H9 (cell line): Measurements from ENCODE around the gene SP3. TPM values are rescaled to one million over a fixed set of nuclear protein-coding genes. Genes with fewer than 3 reads are reported as not detected.
A peak's percentile ranks its signal among the peaks of the same experiment; 100 is the strongest.

ENCODE experiments used
- DNase-seq: peaks from one replicate; pipeline ENCODE4 v3.0.0-alpha.2; 2017
- H2AFZ ChIP-seq: one replicate; pipeline ENCODE4 v1.6.1; 2013; ENCODE audit warnings: mild to moderate bottlenecking, low read length, control low read depth, moderate library complexity
- H2AK5ac ChIP-seq: 2 replicates; pipeline ENCODE4 v1.6.1; 2013; ENCODE audit warnings: low read length, control low read depth, mixed read lengths; ENCODE audit not compliant: insufficient read length
- H2BK120ac ChIP-seq: one replicate; pipeline ENCODE4 v1.6.1; 2013; ENCODE audit warnings: low read depth, mild to moderate bottlenecking, low read length, control low read depth, inconsistent platforms; ENCODE audit not compliant: poor library complexity, severe bottlenecking
- H2BK12ac ChIP-seq: 2 replicates; pipeline ENCODE4 v1.6.1; 2013; ENCODE audit warnings: low read length, control low read depth, mixed read lengths, low read depth; ENCODE audit not compliant: insufficient read length
- H2BK15ac ChIP-seq: 2 replicates; pipeline ENCODE4 v1.6.1; 2013; ENCODE audit warnings: low read depth, low read length, control low read depth
- H2BK20ac ChIP-seq: one replicate; pipeline ENCODE4 v1.6.1; 2013; ENCODE audit warnings: low read depth, mild to moderate bottlenecking, low read length, control low read depth, inconsistent platforms; ENCODE audit not compliant: poor library complexity, severe bottlenecking
- H2BK5ac ChIP-seq: 2 replicates; pipeline ENCODE4 v1.6.1; 2013; ENCODE audit warnings: low read length, control low read depth, mixed read lengths; ENCODE audit not compliant: insufficient read length
- H3K14ac ChIP-seq: 2 replicates; pipeline ENCODE4 v1.6.1; 2013; ENCODE audit warnings: low read length, control low read depth; ENCODE audit not compliant: insufficient read depth
- H3K18ac ChIP-seq: 2 replicates; pipeline ENCODE4 v1.6.1; 2013; ENCODE audit warnings: low read depth, mild to moderate bottlenecking, mixed read lengths, low read length, control low read depth; ENCODE audit not compliant: insufficient read length
- H3K23ac ChIP-seq: 2 replicates; pipeline ENCODE4 v1.6.1; 2013; ENCODE audit warnings: low read length, control low read depth, mixed read lengths, low read depth; ENCODE audit not compliant: insufficient read length
- H3K23me2 ChIP-seq: 2 replicates; pipeline ENCODE4 v1.6.1; 2013; ENCODE audit warnings: low read depth, mild to moderate bottlenecking, mixed read lengths, low read length, control low read depth; ENCODE audit not compliant: insufficient read length, poor library complexity, severe bottlenecking
- H3K27ac ChIP-seq: 2 replicates; pipeline ENCODE4 v1.5.1; 2013; ENCODE audit warnings: low read length, control low read depth, mixed read lengths, low read depth; ENCODE audit not compliant: insufficient read length
- H3K27me3 ChIP-seq: 2 replicates; pipeline ENCODE4 v1.6.1; 2013; ENCODE audit warnings: low read length, control low read depth, inconsistent platforms; ENCODE audit not compliant: insufficient read depth
- H3K4ac ChIP-seq: 2 replicates; pipeline ENCODE4 v1.6.1; 2013; ENCODE audit warnings: low read depth, mild to moderate bottlenecking, control low read depth, inconsistent platforms, low read length, moderate library complexity
- H3K4me1 ChIP-seq: 2 replicates; pipeline ENCODE4 v1.6.1; 2013; ENCODE audit warnings: low read length, control low read depth, inconsistent platforms; ENCODE audit not compliant: insufficient read depth
- H3K4me2 ChIP-seq: 2 replicates; pipeline ENCODE4 v1.6.1; 2013; ENCODE audit warnings: low read length, control low read depth, mixed read lengths; ENCODE audit not compliant: insufficient read length, insufficient read depth
- H3K56ac ChIP-seq: 2 replicates; pipeline ENCODE4 v1.6.1; 2013; ENCODE audit warnings: low read depth, mild to moderate bottlenecking, mixed read lengths, low read length, control low read depth; ENCODE audit not compliant: insufficient read length
- H3K79me1 ChIP-seq: 2 replicates; pipeline ENCODE4 v1.6.1; 2013; ENCODE audit warnings: low read depth, mild to moderate bottlenecking, moderate library complexity, low read length, control low read depth, inconsistent platforms; ENCODE audit not compliant: insufficient read depth, poor library complexity, severe bottlenecking
- H3K79me2 ChIP-seq: 2 replicates; pipeline ENCODE4 v1.6.1; 2013; ENCODE audit warnings: low read length, control low read depth, inconsistent platforms; ENCODE audit not compliant: insufficient read depth
- H3K9ac ChIP-seq: 2 replicates; pipeline ENCODE4 v1.6.1; 2013; ENCODE audit warnings: low read length, control low read depth, mixed read lengths; ENCODE audit not compliant: insufficient read length; ENCODE audit errors: extremely low read depth
- H3K9me3 ChIP-seq: one replicate; pipeline ENCODE4 v1.6.1; 2013; ENCODE audit warnings: low read depth, low read length, inconsistent platforms; ENCODE audit not compliant: control insufficient read depth
- H3T11ph ChIP-seq: one replicate; pipeline ENCODE4 v1.6.1; 2013; ENCODE audit warnings: mild to moderate bottlenecking, low read length, control low read depth, inconsistent platforms
- H4K20me1 ChIP-seq: one replicate; pipeline ENCODE4 v1.6.1; 2013; ENCODE audit not compliant: control insufficient read depth, insufficient read length, insufficient read depth
- H4K5ac ChIP-seq: 2 replicates; pipeline ENCODE4 v1.6.1; 2013; ENCODE audit warnings: low read depth, mild to moderate bottlenecking, mixed read lengths, low read length, control low read depth; ENCODE audit not compliant: insufficient read length
- H4K8ac ChIP-seq: replicated peaks from 2 replicates; pipeline ENCODE4 v1.6.1; 2013; ENCODE audit warnings: low read length, control low read depth, mixed read lengths, low read depth; ENCODE audit not compliant: insufficient read length
- H4K91ac ChIP-seq: 2 replicates; pipeline ENCODE4 v1.6.1; 2013; ENCODE audit warnings: low read depth, mild to moderate bottlenecking, moderate library complexity, mixed read lengths, low read length, control low read depth; ENCODE audit not compliant: insufficient read length
- H3K27ac Mint-ChIP-seq, 3 experiments: 2 replicates in 2 of 3; 3 replicates in 1 of 3; pipeline ENCODE4 v1.8.0; 2020 to 2021; ENCODE audit warnings: mixed read lengths in 3 of 3, mild to moderate bottlenecking in 1 of 3, moderate library complexity in 1 of 3
- H3K27me3 Mint-ChIP-seq: 2 replicates; pipeline ENCODE4 v1.8.0; 2021; ENCODE audit warnings: low read depth, mild to moderate bottlenecking, moderate library complexity, mixed read lengths
- H3K36me3 Mint-ChIP-seq, 3 experiments: 2 replicates in 2 of 3; 3 replicates in 1 of 3; pipeline ENCODE4 v1.8.0; 2020 to 2021; ENCODE audit warnings: low read depth in 3 of 3, mixed read lengths in 3 of 3; ENCODE audit not compliant: insufficient read depth in 1 of 3
- H3K4me1 Mint-ChIP-seq, 2 experiments: 2 replicates each; pipeline ENCODE4 v1.8.0; 2020; ENCODE audit warnings: mixed read lengths in 2 of 2
- H3K4me3 Mint-ChIP-seq, 2 experiments: 2 replicates in 1 of 2; 3 replicates in 1 of 2; pipeline ENCODE4 v1.8.0; 2020 to 2021; ENCODE audit warnings: mild to moderate bottlenecking in 2 of 2, mixed read lengths in 2 of 2, moderate library complexity in 1 of 2
- H3K9me3 Mint-ChIP-seq, 2 experiments: 2 replicates in 1 of 2; 3 replicates in 1 of 2; pipeline ENCODE4 v1.8.0; 2020; ENCODE audit warnings: mild to moderate bottlenecking in 2 of 2, mixed read lengths in 2 of 2, moderate library complexity in 1 of 2
- CTCF ChIP-seq: fragments of 200-600 bp; sonication (generic); conservative IDR thresholded peaks from 3 replicates; pipeline ENCODE4 v1.8.0; 2021; ENCODE audit warnings: antibody characterized with exemption, mild to moderate bottlenecking
- WGBS: extraction: QIAGEN DNeasy Blood & Tissue Kit; methylation state at CpG from one replicate; pipeline ENCODE4 v1.1.7; 2013; ENCODE audit warnings: missing lambda C conversion rate, low lambda C conversion rate, mixed read lengths; ENCODE audit not compliant: insufficient read length; ENCODE audit errors: extremely low coverage; 5-methylcytosine and 5-hydroxymethylcytosine counted together
- total RNA-seq: library from RNA; stranded (reverse); gene quantifications from 2 replicates; pipeline ENCODE4 v1.2.1, GENCODE V29; 2021

Gene SP3
- total RNA-seq, 1 experiment from 2014 or later, result 86.3 TPM

DNA sequence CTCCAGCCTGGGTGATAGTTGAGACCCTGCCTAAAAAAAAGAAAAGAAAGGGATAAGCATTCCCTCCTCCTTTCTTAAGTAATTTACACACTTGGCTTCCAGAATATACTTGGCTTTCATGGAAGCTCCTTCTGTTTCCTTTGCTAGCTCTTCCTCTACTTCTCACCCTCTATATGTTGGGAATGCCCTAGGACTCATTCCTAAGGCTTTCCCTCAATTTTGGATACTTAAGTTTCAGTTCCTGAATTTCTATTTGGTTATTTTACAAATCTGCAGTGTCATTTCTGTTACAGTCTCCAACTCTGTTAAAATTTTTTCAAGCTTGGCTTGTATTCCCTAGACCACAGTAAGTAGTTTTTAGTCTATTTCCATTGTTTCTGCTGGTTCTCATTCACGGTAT is 23.6 kb downstream of the SP3 start:
- peaks cover 36% of the 10 kb centered on the region; the same call in 1 of the 2 replicates for H3K79me2 ChIP-seq
- no peak overlapping the region for H2BK20ac ChIP-seq
- peaks cover 34 to 37% of the 10 kb centered on the region in 2 experiments for H3K4me1 Mint-ChIP-seq
- H2AFZ ChIP-seq, result no peak overlapping the region
- no peak overlapping the region for H3K14ac ChIP-seq
- no peaks in the 10 kb centered on the region for H3K9me3 ChIP-seq
- no peak overlapping the region for H3K27ac ChIP-seq
- H3K36me3 Mint-ChIP-seq, result no peaks in the 10 kb centered on the region; a peak in 3 of 7 replicates
- H2BK120ac ChIP-seq, result no peak overlapping the region
- H3K4me3 Mint-ChIP-seq, result no peak overlapping the region
- no peak overlapping the region for H4K91ac ChIP-seq
- no peaks in the 10 kb centered on the region for H3K27me3 ChIP-seq
- no CpG with 5 or more reads among the region's 1 CpG for WGBS
- H3K9me3 Mint-ChIP-seq, result no peaks in the 10 kb centered on the region
- no peak overlapping the region for H3K4me2 ChIP-seq
- TF ChIP-seq CTCF, result no peak
- H3K4me1 ChIP-seq, result peaks cover 4% of the 10 kb centered on the region; the same call in 1 of the 2 replicates
- H2BK15ac ChIP-seq, result no peak overlapping the region
- H3K79me1 ChIP-seq, result peaks cover 6% of the 10 kb centered on the region
- H2BK5ac ChIP-seq, result no peak overlapping the region
- H4K5ac ChIP-seq, result no peak overlapping the region
- no peak overlapping the region for H3K18ac ChIP-seq
- DNase-seq, result no peak
- no peak overlapping the region for H3K23ac ChIP-seq
- H3K27me3 Mint-ChIP-seq, result no peaks in the 10 kb centered on the region
- no peak overlapping the region for H4K8ac ChIP-seq
- no peak overlapping the region for H3K56ac ChIP-seq
- no peak overlapping the region for H3T11ph ChIP-seq
- peak overlapping the region in 1 of 3 experiments; percentile 89; a peak in 2 of 7 replicates for H3K27ac Mint-ChIP-seq
- H2BK12ac ChIP-seq, result no peak overlapping the region
- no peak overlapping the region for H2AK5ac ChIP-seq
- no peaks in the 10 kb centered on the region for H4K20me1 ChIP-seq
- no peaks in the 10 kb centered on the region for H3K23me2 ChIP-seq
- no peak overlapping the region for H3K9ac ChIP-seq
- no peak overlapping the region for H3K4ac ChIP-seq
